ENCODE results near the gene DPEP2NB.

Gene DPEP2NB

DNA sequence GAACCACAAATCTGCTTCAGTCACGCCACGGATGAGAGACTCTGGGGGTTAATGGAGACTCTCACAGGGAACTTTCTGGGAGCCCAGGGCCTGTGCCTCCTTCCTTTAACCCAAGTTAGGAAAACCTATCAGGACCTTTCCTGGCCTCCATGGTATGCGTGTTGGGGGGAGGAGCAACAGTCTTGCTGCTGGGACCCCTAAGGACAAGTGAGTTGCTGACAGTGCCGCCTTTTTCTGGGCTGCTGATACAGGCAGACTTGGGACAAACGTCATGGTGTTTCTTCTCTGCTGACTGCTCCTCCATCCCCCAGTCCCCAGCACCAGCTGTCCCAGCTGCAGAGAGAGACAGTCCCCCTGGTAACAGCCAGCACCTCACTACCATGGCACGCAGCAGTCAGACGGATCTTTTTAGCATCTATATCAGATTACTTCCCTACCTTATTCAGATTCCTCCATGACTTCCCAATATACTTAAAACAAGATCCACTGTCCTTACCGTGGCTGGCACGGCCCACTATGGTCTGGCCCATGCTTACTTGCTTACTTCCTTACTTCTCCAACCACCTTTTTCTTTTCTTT, 6.5 kb downstream of the DPEP2NB start:
- TF ChIP-seq SIN3A (IDR thresholded peaks at IDR 0.05; ENCODE audit: borderline replicate concordance, insufficient read depth, low read length) (no peak), TAF1 (IDR thresholded peaks at IDR 0.05; ENCODE audit: borderline replicate concordance, insufficient read depth, low read length) (no peak), POLR2AphosphoS5 (IDR thresholded peaks at IDR 0.05; ENCODE audit: low read depth, low read length) (no peak), FOXP2 (optimal IDR thresholded peaks at IDR 0.05; ENCODE audit: borderline replicate concordance, extremely low read depth, extremely low read length, insufficient read depth) (no peak)
- TF ChIP-seq, protein P1, sequence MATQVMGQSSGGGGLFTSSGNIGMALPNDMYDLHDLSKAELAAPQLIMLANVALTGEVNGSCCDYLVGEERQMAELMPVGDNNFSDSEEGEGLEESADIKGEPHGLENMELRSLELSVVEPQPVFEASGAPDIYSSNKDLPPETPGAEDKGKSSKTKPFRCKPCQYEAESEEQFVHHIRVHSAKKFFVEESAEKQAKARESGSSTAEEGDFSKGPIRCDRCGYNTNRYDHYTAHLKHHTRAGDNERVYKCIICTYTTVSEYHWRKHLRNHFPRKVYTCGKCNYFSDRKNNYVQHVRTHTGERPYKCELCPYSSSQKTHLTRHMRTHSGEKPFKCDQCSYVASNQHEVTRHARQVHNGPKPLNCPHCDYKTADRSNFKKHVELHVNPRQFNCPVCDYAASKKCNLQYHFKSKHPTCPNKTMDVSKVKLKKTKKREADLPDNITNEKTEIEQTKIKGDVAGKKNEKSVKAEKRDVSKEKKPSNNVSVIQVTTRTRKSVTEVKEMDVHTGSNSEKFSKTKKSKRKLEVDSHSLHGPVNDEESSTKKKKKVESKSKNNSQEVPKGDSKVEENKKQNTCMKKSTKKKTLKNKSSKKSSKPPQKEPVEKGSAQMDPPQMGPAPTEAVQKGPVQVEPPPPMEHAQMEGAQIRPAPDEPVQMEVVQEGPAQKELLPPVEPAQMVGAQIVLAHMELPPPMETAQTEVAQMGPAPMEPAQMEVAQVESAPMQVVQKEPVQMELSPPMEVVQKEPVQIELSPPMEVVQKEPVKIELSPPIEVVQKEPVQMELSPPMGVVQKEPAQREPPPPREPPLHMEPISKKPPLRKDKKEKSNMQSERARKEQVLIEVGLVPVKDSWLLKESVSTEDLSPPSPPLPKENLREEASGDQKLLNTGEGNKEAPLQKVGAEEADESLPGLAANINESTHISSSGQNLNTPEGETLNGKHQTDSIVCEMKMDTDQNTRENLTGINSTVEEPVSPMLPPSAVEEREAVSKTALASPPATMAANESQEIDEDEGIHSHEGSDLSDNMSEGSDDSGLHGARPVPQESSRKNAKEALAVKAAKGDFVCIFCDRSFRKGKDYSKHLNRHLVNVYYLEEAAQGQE (IDR thresholded peaks at IDR 0.05; ENCODE audit: insufficient read depth in 1 of 2, low read depth in 2 of 2, low read length in 2 of 2): no peak

DNA sequence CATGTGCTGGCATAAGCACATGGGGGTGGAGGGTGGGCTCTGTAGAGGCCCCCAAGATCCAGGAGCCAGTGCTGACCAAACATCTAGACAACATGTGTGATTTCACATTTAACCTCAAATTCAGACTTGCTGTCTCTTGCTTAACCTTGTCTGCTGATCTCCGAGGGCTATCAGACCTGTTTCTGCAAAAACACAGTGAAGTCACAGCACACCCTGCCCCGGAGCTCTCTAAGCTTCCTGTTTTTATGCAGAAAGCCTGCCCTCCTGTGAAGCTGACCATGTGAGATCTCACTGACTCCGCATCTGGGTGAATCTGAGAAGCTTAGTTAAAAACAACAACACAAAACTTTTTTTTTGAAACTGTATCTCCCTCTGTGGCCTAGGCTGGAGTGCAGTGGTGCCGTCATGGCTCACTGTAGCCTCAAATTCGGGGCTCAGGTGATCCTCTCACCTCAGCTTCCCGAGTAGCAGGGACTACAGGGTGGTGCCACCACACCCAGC, 9.9 kb downstream of the DPEP2NB start:
- TF ChIP-seq POLR2AphosphoS5 (IDR thresholded peaks at IDR 0.05; ENCODE audit: low read depth, low read length) (no peak), FOXP2 (optimal IDR thresholded peaks at IDR 0.05; ENCODE audit: borderline replicate concordance, extremely low read depth, extremely low read length, insufficient read depth) (no peak), SIN3A (IDR thresholded peaks at IDR 0.05; ENCODE audit: borderline replicate concordance, insufficient read depth, low read length) (no peak), TAF1 (IDR thresholded peaks at IDR 0.05; ENCODE audit: borderline replicate concordance, insufficient read depth, low read length) (no peak)
- TF ChIP-seq, protein P1 (IDR thresholded peaks at IDR 0.05; ENCODE audit: insufficient read depth in 1 of 2, low read depth in 2 of 2, low read length in 2 of 2): no peak

DNA sequence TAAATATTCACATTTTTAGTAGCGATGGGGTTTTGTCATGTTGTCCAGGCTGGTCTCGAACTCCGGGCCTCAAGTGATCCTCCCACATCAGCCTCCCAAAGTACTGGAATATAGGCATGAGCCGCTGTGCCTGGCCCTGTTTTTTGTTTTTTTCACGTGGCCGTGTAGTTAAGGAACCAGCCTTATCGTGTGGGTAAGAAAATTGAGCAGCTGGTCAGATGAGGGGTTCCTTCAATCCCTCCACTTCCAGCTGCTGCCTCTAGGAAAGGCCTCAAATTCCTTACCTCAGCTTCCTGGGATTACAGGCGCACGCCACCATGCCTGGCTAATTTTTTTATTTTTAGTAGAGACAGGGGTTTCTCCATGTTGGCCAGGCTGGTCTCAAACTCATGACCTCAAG, 10.5 kb downstream of the DPEP2NB start:
- TF ChIP-seq POLR2AphosphoS5 (IDR thresholded peaks at IDR 0.05; ENCODE audit: low read depth, low read length) (no peak), SIN3A (IDR thresholded peaks at IDR 0.05; ENCODE audit: borderline replicate concordance, insufficient read depth, low read length) (no peak), FOXP2 (optimal IDR thresholded peaks at IDR 0.05; ENCODE audit: borderline replicate concordance, extremely low read depth, extremely low read length, insufficient read depth) (no peak), TAF1 (IDR thresholded peaks at IDR 0.05; ENCODE audit: borderline replicate concordance, insufficient read depth, low read length) (no peak)
- TF ChIP-seq, protein P1 (IDR thresholded peaks at IDR 0.05; ENCODE audit: insufficient read depth in 1 of 2, low read depth in 2 of 2, low read length in 2 of 2): no peak

DNA sequence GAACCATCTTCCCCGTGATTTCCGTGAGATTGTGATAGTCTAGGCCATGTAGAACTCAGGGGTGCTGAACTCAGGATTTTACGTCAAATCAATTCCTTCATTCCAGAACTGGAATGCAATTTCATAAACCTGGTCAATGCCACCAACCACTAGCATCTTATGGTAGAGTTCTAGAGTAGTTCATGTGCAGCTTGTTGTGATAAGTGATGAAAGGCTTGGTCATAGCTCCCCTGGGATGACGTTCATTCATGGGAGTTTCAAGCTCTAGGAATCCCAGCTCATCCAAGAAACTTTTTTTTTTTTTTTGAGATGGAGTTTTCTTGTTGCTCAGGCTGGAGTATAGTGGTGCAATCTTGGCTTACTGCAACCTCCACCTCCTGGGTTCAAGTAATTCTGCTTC, 12.7 kb downstream of the DPEP2NB start:
- TF ChIP-seq, protein P1 (IDR thresholded peaks at IDR 0.05; ENCODE audit: insufficient read depth in 1 of 2, low read depth in 2 of 2, low read length in 2 of 2): no peak
- TF ChIP-seq TAF1 (IDR thresholded peaks at IDR 0.05; ENCODE audit: borderline replicate concordance, insufficient read depth, low read length) (no peak), FOXP2 (optimal IDR thresholded peaks at IDR 0.05; ENCODE audit: borderline replicate concordance, extremely low read depth, extremely low read length, insufficient read depth) (no peak), POLR2AphosphoS5 (IDR thresholded peaks at IDR 0.05; ENCODE audit: low read depth, low read length) (no peak), SIN3A (IDR thresholded peaks at IDR 0.05; ENCODE audit: borderline replicate concordance, insufficient read depth, low read length) (no peak)
